PFSK-1 (cell line): ENCODE results near the gene MYH9.

Experiments used
- POLR2AphosphoS5 ChIP-seq: IDR thresholded peaks from 2 replicates; pipeline ENCODE4 v1.6.1; 2012; ENCODE audit warnings: low read depth, mild to moderate bottlenecking, control low read depth, low read length, moderate library complexity
- REST ChIP-seq, 2 experiments: IDR thresholded peaks; 2 replicates each; pipeline versions ENCODE4 v1.6.1 to v1.8.0; 2011 to 2012; ENCODE audit warnings: low read depth in 2 of 2, low read length in 2 of 2, control low read depth in 1 of 2, inconsistent platforms in 1 of 2, mild to moderate bottlenecking in 1 of 2, moderate library complexity in 1 of 2; ENCODE audit not compliant: insufficient read depth in 1 of 2

GRCh38 chr22:36317658-36318271 lies 70.0 kb downstream of the MYH9 start:
- TF ChIP-seq REST (IDR thresholded peaks at IDR 0.05; ENCODE audit: insufficient read depth in 1 of 2, low read depth in 2 of 2, low read length in 2 of 2) (no peak), POLR2AphosphoS5 (no peak)
